ENCODE measurements around the gene GALK2. TPM values are rescaled to one million over a fixed set of nuclear protein-coding genes. Genes with fewer than 3 reads are reported as not detected.

GALK2 gene
- total and polyA plus RNA-seq, 8 donors: 9.3 to 28.0 (median 16.6) TPM

- no peak for DNase-seq
- FAIRE-seq: no peak
- Histone ChIP-seq H3K27me3 (no peaks in the 10 kb centered on the region), H3K4me3 (no peak overlapping the region), H3K27ac (no peak overlapping the region), H3K36me3 (no peaks in the 10 kb centered on the region), H3K9me3 (no peaks in the 10 kb centered on the region), H3K4me1 (no peaks in the 10 kb centered on the region)
- ATAC-seq: no peak
- WGBS, 2 donors: 52 to 57% methylated on average over 1 of the region's 1 CpG
- intact Hi-C loops (cut with DNase I): no loop called here
- TF ChIP-seq, protein P1, sequence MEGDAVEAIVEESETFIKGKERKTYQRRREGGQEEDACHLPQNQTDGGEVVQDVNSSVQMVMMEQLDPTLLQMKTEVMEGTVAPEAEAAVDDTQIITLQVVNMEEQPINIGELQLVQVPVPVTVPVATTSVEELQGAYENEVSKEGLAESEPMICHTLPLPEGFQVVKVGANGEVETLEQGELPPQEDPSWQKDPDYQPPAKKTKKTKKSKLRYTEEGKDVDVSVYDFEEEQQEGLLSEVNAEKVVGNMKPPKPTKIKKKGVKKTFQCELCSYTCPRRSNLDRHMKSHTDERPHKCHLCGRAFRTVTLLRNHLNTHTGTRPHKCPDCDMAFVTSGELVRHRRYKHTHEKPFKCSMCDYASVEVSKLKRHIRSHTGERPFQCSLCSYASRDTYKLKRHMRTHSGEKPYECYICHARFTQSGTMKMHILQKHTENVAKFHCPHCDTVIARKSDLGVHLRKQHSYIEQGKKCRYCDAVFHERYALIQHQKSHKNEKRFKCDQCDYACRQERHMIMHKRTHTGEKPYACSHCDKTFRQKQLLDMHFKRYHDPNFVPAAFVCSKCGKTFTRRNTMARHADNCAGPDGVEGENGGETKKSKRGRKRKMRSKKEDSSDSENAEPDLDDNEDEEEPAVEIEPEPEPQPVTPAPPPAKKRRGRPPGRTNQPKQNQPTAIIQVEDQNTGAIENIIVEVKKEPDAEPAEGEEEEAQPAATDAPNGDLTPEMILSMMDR (IDR thresholded peaks at IDR 0.05): no peak
Observed at GRCh38 chr15:49212897-49213296, 42.9 kb downstream of the GALK2 start.

DNA sequence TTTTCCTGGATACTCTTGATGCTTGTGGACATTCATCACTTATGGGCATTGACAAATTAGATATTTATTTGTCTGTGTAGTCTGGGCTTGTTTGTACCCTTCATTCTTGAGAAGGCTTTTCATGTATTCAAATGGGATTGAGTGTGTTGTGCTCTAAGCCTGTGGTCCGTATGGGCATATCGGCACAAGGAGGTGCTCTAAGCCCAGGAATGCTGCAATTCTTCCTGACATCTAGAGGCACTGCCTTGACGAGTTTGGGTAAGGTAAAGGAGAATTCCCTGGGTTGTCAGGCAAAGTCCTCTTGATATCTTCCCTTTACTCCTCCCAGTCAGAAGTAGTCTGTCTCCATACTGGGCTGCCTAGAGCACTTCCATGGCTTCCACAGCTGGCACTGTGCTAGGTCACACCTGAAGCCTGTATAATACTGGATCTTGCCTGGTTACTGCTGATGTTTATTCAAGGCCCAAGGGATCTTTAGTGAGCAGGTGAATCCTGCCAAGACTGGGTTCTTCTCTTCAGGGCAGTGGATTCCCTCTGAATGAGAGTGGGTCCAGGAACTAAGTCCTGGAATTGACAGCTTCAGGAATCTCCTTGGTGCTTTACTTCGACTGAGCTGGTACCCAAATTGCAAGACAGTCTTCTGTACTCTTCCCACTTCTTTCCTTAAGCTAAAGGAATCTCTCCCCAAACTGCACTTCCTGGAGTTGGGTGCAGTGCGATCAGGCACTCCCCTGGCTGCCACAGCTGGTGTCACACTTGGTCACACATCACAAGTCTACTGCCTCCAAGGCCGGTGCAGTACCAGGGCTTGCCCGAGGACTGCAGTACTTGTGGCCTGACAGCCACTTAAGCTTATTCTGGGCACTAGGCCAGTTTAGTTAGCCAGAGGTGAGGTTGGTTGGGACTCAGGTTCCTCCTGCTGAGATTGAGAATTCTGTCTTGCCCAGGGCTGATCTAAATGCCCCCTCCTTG lies 46.0 kb downstream of the GALK2 start:
- TF ChIP-seq, protein P1 (IDR thresholded peaks at IDR 0.05): peak in 1 of 4 donors; percentile 25
- intact Hi-C loops (cut with DNase I): no loop called here
- H3K4me3 ChIP-seq: no peak overlapping the region

GRCh38 chr15:49223536-49224274 lies 53.7 kb downstream of the GALK2 start:
- intact Hi-C loops (cut with DNase I): no loop called here
- WGBS, 2 donors: 47 to 86% methylated on average over 3 of the region's 3 CpGs
- H3K4me1 ChIP-seq: no peaks in the 10 kb centered on the region
- TF ChIP-seq, protein P1 (IDR thresholded peaks at IDR 0.05): no peak
- H3K36me3 ChIP-seq: peaks cover 0 to 8% (median 2%) of the 10 kb centered on the region in 3 donors
- H3K27ac ChIP-seq: no peak overlapping the region
- H3K27me3 ChIP-seq: no peaks in the 10 kb centered on the region
- ATAC-seq (no peak), DNase-seq (no peak), FAIRE-seq (no peak)
- no peak overlapping the region for H3K4me3 ChIP-seq
- H3K9me3 ChIP-seq: no peaks in the 10 kb centered on the region

More for the DNA sequence above, 46.0 kb downstream of the GALK2 start:
- peak; percentile 84 to 96 (median 88) for ATAC-seq
- FAIRE-seq: no peak
- WGBS, 2 donors: 69 to 70% methylated on average over 7 of the region's 7 CpGs
- no peaks in the 10 kb centered on the region for H3K9me3 ChIP-seq
- no peaks in the 10 kb centered on the region for H3K4me1 ChIP-seq
- no peaks in the 10 kb centered on the region for H3K27me3 ChIP-seq
- no peak overlapping the region for H3K27ac ChIP-seq
- peak in 5 of 6 donors; percentile 25 to 68 (median 50) for DNase-seq
- H3K36me3 ChIP-seq: peaks cover 0 to 4% (median 0%) of the 10 kb centered on the region in 3 donors

DNA sequence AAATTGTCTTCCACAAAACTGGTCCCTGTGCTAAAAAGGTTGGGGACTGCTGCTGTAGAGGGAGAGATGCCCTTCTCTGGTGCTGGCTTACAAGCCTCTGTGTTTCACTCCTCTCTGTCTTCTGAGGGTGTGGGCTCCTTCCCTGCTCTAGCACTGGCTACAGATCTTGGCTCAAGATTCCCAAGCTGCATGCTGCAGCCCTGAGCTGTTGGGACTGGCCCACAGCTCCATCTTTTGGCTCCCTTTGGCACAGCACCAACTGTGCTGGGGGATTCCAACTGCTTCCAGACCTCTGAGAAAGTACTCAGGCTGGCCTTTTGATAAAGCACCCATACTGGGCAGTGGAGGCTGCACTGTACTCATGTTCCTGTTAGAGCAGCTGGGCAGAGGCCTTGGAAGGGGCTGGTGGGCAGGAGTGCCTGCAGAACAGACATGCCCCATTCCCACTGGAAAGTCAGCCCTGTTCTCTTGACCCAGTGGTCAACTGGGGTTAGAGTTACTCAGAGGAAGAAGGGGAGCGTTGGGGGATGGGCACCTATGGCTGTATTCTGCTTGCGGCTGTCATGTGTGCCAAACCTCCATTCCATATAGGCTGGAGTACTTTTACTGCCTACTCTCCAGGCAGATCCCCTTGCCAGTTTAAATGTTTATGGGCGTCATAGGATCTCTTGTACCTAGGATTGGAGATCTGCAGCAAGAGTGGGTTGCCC lies 55.7 kb downstream of the GALK2 start:
- H3K9me3 ChIP-seq: no peaks in the 10 kb centered on the region
- intact Hi-C loops (cut with DNase I): no loop called here
- TF ChIP-seq, protein P1 (IDR thresholded peaks at IDR 0.05): no peak
- no peaks in the 10 kb centered on the region for H3K27me3 ChIP-seq
- 93 to 100% methylated on average over 3 of the region's 3 CpGs for WGBS, 2 donors
- peaks cover 0 to 8% (median 0%) of the 10 kb centered on the region in 3 donors for H3K36me3 ChIP-seq
- H3K4me3 ChIP-seq: no peak overlapping the region
- H3K27ac ChIP-seq: no peak overlapping the region
- peak in 3 of 4 donors; percentile 25 to 44 (median 29) for ATAC-seq
- no peak for FAIRE-seq
- peak in 1 of 6 donors; percentile 27 for DNase-seq
- H3K4me1 ChIP-seq: no peaks in the 10 kb centered on the region

Data from pancreas (tissue), 10 donors.